SIG-M5 (cell line): ENCODE results near the gene AK1.

Experiments used
- DNase-seq: peaks from one replicate; lab custom pipeline; 2025; lab: John Stamatoyannopoulos, UW

Gene AK1

DNA sequence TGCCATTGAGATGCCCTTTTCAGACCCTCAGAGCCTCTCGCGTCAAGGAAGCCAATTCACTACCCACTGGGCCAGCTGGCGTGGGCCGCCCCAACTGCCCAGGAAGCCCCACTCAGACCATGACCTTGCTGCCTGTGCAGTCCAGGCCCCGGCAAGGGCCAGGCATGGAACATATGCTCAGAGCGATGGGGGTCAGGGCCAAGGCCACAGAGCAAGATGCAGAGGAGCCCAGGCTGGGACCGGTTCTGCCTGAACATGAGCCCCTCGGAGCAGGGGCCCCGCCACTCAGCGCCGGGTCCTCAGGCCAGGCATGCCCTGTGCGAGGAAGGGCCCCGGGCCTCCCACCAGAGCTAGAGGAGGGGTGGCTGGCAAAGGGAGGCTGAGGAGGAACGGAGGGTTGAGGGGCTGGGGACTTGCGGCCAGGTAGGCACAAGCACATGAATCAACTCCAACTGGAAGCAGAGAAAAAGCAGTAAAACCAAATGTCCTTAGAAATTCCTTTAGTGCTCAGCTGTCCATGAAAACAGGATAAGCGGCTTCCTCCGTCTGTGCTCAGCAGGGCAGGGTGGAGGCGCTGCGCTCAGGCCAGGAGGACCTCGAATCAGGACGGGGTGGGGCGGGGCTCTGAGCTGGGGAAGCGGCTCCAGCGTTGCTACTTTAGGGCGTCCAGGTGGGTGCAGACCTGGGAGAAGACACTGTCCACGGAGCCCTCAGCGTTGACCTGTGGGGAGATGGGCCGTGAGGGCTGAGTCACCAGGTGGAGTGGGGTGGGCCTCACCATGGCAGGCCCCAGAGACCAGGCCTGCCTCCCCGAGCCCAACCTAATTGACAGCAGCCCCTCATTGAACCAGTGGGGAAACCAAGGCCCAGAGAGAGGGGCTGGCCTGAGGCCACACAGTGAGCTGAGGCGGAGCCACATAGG is 9.9 kb downstream of the AK1 start:
- no peak for DNase-seq

DNA sequence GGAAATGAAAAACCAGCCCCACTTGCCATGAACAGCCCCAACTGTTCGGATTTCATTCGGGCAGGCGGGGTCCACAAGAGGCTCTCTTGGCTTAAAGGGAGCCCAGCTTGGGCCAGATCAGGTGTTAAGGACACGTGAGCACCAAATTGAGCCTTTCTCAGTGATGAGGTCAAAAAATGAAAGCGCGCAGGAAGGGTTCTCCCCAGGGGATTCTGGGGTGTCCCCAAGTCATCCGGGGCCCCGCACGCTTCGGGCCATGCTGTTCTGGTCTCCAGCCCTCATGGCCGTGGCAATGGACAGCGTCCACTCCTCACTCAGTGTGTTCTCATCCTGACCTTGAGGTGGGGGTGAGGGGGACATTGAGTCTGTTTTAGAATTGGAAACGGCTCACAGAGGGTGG is 10.9 kb downstream of the AK1 start:
- no peak for DNase-seq

DNA sequence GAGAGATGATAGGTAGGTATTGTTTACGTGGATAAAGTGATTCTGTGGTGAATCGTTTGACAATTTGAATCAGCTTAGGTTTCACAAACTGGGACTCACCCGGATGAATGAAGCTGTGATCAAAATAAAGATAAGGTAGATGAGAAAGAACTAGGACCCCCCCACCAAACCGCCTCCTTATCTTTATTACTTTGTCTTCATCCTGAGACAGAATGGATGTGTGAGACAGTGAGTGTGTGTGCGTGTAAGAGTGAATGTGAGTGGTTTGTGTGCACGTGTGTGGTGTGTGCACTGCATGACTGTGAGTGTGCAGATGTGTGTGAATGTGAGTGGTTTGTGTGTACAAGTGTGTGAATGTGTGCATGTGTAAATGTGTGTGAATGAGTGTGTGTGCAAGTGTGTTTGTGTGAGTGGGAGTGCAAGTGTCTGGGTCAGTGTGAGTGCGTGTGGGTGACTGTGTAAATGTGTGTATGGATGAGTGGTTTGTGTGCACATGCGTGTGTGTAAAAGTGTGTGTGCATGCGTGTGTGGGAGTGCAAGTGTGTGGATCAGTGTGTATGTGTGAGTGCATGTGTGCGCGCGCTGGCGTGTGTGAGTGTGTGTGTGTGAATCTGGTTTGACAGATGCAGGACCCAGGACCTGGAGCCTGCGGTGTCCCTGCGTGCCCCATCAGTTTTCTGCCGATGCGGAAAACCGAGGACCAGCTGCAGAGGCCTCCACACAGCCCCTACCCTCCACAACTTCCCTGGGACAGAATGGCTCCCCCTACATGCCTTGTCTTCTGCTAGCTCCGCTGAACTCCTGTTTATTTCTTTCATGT is 11.6 kb downstream of the AK1 start:
- DNase-seq = no peak

DNA sequence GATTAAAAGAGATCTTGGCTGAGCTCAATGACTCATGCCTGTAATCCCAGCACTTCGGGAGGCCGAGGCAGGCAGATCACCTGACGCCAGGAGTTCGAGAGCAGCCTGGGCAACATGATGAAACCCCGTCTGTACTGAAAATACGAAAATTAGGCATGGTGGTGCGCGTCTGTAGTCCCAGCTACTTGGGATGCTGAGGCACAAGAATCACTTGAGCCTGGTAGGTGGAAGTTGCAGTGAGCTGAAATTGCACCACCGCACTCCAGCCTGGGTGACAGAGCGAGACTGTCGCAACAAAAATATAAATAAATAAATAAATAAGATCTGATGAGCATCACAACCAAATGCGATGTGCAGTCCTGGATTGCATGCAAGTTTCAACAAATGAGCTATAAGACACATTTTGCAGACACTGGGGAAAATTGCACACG is 14.3 kb downstream of the AK1 start:
- DNase-seq = no peak

DNA sequence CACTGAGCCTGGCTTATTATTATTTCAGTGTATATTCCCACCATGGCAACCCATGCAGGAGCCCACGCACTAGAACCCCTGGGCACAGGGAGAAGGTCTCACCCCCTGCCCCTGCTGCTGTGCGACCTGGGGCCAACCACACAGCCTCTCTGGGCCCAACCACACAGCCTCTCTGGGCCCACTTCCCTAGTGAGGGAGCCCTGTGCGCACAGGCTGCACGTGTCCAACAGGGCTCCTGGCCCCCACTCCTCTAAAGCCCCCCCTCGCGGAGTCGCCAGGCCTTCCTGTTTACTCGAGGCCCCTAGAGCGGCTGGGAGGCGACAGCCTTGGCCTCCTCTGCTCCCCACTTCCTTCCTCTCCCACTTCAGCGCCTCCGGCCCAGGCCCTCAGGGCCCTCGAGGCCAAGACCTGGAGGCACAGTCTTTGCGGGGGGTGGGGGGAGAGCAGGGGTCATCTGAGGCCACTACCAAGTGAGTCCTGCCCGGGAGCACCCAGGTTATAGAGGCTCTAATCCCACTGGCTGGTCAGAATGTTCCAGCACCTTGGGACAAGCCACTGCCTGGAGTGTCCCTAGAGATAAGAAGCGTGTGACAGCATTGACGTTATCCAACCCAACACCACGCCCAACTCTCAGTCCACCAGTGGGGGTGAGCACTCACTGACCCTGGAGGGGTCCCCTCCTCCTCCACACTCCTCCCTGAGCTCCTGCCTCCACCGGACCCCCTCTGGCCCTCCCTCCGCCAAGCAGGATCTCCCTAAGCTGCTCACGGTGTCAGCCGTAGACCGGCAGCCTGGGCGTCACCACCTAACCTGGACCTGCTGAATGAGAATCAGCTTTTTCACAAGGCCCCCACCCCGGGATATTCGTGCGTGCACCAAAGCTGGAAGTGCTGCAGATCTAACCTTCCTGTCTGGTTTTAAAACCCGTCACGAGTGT is 15.1 kb downstream of the AK1 start:
- no peak for DNase-seq

DNA sequence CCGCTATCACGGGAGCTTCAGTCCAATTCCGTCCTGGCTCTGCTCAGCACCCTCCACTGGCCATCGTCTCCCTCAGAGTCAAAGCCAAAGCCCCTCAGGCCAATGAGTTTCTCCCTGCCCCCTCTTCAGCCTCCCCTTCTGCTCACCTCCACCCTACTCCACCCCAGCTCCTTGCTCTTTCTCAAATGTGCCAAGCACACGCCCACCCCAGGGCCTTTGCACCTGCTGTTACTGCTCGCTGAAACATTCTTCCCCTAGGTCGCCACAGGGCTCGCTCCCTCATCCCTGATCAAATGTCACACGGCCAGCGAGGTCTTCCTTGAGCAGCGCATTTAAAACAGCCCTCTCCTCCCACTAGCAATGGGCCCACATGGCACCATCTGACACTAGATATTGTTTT is 16.7 kb downstream of the AK1 start:
- no peak for DNase-seq

DNA sequence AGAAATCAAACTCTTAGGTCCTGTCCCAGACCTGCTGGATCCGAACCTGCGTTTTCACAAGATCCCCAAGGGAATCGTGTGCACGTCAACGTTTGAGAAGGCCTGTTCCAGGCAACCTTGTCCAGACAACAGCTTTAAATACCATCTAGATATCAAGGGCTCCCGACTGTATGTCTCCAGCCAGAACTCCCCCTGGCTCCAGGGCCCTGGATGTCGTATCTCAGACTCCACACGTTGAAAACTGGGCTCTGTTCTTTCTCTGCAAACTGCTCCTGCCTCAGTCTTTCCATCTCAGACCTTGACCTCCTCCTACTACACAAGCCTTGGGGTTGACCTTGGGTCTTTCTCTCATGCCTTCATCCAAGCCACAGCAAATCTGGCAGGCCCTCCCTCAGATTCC is 17.2 kb downstream of the AK1 start:
- no peak for DNase-seq

DNA sequence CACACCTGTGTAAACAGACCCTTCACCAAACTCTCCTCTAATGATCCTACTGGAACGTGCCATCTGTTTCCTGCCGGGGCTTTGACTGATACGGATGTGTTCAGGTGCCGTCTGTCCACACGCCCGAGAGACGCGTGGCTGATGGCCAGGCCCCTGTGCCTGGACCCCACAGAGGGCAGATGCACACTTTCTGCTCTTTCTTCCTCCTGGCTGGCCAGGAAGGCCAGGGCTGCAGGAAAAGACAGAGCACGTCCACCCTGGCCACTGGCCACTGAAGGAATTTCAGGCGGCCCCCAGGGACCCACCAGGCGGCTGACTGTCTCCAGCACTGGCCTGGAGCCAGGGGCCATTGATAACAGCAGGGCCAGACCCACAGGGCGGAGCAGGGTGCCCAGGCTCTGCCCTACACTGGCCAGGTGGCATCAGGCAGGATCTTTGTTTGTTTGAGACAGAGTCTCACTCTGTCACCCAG is 19.4 kb downstream of the AK1 start:
- DNase-seq = no peak

DNA sequence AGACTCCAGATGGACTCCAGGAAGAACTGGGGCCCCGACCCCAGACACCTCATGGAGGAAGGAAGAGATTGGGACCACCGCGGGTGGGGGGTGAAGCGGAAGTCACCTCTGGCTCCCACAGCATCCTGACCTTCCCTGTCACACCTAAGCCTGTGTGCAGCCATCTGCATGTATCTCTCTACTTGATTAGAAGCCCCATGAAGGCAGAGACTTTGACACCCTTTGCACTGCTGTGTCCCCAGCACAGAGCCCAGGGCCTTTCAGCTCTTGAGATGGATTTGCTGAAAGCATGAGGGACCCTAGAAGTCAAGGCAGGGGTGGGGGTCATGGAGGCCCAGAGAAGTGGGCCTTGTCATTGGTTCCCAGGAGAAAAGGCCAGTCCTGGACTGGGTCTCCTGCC is 20.2 kb downstream of the AK1 start:
- no peak for DNase-seq

DNA sequence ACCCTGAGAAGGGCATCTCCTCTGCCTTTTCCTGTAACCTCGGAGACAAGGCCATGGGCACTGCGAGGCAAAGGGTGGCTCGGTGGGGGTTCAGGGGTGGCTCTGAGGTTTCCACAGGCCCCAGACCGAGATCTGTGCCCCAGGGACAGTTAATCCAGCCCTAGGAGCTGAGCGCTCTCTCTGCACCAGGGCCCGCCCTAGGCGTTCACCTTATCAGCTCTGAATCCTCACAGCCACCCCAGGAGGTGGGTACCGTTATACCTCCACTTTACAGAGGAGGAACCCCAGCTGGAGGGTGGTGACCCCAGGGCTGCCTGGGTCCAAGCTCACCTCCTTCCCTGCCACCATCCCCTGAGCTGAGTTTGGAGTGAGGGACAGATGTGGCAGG is 20.8 kb downstream of the AK1 start:
- no peak for DNase-seq

DNA sequence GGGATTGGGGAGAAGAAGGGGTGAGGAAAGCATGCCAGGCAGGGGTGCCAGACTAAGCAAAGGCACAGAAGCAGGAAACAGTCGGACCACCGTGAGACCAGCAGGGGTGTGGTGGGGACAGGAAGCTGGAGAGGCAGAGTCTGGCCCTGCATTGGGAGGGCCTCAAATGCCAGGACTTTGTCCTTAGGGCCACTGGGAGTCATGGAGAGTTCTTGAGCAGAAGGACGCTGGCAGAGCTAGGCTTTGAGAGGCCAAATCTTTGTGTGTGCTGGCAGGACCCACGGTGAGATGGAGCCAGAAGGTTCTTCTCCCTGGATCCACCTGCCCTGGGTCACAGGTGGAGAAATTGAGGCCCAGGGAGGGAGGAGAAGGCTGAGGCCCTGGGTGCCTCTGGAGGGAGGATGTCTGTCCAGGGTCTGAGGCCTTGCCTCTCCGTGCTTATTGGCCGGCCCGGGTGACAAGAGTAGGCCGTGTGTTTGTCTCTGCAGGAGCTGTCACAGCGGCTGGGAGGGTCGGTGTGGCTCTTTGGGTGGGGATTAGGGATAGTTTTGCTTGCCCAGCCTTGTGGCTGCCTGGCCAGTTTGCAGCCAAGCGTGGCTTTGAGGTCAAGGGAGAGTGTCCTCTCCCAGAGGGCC is 21.3 kb downstream of the AK1 start:
- DNase-seq = no peak

DNA sequence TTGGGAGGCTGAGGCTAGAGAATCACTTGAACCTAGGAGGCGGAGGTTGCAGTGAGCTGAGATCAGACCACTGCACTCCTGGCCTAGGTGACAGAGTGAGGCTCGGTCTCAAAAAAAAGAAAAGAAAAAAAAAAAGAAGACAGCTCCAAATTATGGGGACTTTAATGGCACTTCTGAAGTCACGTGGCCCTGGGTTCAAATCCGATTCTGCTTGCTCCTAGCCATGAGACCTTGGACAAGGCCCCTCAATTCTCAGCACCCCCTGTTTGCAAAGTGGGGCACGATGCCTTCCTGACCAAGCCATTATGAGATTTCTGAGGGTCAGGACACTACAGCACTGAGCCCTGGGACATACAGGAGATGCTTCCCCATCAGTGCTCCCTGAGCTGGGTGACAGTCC is 22.0 kb downstream of the AK1 start:
- no peak for DNase-seq

DNA sequence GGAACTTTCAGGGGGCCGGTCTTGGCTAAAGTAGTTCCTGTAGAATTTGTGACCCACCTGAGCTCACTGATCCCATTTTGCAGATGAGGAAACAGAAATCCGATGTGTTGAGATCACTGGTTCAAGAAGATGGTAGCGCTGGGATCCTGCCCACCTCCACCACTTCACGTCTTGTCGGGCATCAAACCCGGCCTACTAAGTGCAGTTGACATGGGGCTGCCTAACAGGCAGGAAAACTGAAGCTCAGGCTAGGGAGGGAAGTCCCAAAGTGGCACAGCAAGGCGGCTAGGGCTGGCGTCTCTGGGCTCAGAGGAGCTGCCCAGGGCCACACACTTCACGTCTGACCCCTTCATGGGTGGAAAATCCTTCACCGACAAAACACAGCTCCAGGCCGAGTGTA is 22.5 kb downstream of the AK1 start:
- no peak for DNase-seq

DNA sequence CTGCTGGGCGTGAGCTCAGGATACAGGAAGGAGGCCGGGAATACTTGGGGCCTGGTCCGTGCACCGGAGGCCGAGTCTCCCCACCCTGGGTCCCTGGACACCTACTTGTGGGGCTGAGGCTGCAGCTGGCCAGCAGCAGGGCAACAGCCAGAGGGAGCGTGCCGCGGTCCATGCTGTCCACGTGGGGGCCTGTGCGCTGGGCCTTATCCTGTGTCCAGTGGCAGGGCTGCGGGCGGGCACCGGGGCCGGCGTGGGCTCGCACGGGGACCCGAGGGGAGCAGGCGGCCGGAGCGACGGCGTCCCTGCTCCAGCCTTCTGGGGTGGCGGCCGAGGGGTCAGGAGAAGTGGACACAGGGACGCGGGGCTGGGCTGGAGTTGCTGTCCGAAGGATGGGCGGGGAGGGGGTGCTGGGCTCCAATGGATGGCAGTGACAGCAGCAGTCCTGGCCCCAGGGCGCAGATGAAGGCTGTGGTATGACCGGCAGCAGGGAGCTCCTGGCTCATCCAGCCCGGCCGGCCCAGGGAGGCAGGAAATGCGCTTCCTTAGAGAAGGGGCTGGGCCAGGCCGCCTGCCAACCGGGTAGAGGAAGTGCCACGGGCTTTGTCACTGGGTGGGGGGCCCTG is 23.2 kb downstream of the AK1 start, which contains the start of gene ENG:
ENG (minus strand) TSS at position 475 of the 623 bp plus-strand sequence; CDS start at position 172, 303 bp downstream.
- no peak for DNase-seq

DNA sequence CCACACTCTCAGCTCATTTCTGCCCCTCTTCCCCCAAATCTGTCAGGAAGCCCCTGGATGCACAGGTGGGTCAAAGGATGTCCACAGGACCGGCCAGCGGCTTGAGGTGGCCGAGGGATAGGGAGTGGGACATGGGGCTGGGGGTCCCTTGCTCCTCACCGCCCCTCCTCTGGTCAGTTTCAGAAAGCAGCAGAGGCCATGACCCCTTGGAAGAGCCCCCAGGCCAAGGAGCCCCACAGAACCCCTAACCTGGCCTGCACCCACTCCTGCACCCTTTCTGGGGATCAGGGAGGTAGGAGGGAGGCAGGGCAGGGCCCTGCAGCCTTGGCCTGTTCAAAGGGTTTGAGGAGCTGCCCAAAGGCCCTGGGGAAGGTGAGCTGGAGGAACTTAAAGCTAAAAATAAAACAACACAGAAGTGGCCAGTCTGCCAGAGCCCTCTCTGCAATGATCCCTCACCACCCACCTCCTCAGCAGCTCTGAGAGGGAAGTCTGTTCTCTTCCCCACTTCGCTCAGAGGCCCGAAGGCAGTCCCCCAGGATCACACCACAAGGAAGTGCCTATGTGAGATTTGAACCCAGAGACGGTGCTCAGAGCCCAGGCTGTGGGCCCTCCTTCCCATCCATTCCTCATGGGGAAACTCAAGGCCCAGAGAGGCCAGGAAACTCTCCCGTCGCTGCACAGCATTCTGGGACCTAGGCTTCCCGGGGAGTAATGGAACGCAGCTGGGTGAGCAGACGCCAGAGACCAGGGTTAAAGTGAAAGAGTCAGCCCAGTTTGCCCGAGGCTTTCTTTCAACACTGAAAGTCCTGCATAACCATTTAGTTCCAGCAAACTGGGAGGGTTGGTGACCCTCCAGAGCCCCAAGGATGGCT is 23.9 kb downstream of the AK1 start:
- DNase-seq = no peak

DNA sequence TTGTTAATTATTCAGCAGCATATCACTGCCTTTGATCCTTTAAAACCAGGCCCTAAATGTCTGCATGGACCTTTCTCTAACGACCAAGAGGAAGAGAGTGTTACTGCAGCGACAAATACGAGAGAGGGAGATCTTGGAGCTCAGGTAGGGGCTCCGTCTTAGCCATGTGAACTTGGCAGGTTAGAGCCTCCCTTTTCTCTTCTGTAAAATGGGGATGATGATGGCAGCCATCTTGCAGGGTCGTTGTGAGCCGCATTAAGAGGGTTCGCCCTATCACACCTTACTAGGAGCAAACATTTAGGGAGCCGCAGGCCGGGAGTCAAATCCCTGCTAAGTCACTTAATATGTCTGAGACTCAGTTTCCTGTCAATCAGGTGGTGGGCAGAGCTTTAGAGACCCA is 24.6 kb downstream of the AK1 start:
- no peak for DNase-seq

DNA sequence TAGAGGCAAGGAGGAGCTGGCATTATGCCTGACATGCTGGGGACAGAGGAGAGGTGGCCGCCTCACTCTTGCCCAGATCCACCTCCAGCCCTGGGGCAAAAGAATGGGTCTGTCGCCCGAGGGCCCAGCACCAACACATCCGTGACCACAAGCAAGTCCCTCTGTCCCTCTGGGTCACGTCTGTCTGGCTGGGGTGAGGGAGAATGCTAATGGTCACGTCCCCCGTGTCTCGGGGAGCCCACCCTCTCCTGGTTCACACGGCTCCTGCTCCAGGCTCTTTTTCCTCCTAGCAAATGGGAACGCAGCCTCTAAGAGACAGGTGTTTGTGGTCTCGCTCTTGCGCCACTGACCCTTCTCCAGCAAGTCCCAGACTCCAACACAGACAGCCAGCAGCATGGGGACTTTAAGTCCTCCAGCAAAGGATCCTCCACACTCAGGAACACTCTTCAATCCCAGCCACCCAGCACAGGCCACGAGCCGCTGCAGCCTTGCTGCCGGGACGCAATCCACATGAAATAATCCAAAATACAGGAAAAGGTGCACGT is 27.1 kb downstream of the AK1 start:
- no peak for DNase-seq

DNA sequence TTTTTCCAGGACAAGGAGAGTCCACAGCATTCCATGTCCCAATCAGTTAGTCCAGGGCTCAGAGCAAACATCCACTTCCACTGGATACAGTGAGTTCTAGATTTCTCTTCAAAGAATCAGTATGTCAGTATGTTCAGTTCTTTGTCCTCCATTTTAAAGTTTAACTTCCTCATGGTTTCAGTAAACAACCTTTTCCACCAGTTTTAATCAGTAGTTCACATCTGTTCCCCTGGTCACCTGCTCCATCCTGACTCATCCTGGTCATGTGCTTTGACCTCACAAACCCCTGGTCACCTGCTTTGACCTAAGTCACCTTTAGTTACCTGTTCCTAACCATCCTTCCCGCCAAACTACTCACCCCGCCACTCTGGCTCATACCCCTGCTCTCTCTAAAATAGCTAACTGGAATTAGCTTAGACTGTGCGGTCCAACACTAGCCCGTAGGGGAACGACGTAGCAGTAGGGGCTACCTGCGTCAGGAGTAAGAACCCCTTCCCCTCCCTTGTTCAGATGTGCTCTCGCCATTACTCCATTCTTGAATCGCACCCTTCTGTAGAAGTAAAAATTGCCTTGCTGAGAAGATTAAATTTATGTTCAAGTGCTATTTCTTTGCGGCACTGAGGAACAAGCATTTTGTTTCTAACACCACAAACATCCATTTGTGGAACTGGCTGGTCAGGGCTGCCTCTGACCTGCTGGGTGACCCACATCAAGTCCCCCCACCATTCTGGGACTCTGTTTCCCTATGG is 28.5 kb downstream of the AK1 start:
- no peak for DNase-seq
